ENCODE results near the gene HAPLN3.

GRCh38 chr15:88871313-88871712 is 24.0 kb downstream of the HAPLN3 start:
- TF ChIP-seq ZNF37A (tag by site-specific recombination; IDR thresholded peaks at IDR 0.05) (no peak), SP2 (tag by site-specific recombination; IDR thresholded peaks at IDR 0.05) (no peak), CTCF (tag by site-specific recombination; IDR thresholded peaks at IDR 0.05) (no peak), ZNF16 (tag by site-specific recombination; IDR thresholded peaks at IDR 0.05; ENCODE audit: low read depth) (no peak), SALL2 (tag by site-specific recombination; IDR thresholded peaks at IDR 0.05; ENCODE audit: borderline replicate concordance) (no peak), ZNF24 (tag by site-specific recombination; IDR thresholded peaks at IDR 0.05) (no peak), ZNF558 (tag by site-specific recombination; IDR thresholded peaks at IDR 0.05) (no peak)
